ENCODE results near the gene USP9Y. TPM values are rescaled to one million over a fixed set of nuclear protein-coding genes. Genes with fewer than 3 reads are reported as not detected.

Gene USP9Y
- polyA plus RNA-seq, 3 donors: 0.36 to 52.5 (median 36.7) TPM

DNA sequence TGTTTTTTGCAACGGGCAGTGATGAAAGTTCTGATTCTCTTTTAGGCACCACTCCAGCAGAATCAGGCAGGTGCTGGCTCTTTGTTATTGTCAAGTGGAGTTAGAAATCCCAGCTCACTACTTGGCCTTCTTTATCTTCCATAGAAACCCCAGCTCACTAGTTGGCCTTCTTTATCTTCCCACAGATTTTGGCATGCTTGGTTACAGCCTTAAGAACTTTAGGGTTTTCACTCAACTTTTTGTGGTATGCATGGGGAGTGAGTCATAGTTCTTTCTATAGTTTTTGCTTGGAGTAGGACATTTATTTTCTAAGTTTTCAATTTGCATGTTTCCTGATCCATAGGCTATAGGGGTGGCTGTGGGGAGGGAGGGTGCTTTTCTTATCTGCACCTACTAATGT lies 55.0 kb downstream of the USP9Y start:
- no peak for DNase-seq

DNA sequence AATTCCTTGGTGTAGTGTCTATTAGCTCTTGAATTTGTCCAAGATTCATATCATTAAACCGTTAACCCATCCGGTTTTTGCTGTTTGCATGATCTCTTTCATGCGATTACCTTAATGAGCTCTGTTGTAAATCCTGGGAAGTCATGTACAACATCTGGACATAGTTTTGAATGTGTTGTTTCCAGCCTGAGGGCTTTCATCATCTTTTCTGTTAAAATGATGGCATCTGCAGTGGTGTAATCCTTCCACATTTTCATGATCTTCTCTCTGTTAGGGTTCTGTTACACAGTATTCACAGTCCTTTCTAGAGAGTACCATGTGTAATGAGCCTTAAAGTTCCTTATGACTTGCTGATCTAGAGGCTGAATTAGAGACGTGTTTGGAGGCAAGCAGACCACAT lies 64.9 kb downstream of the USP9Y start:
- DNase-seq: no peak

DNA sequence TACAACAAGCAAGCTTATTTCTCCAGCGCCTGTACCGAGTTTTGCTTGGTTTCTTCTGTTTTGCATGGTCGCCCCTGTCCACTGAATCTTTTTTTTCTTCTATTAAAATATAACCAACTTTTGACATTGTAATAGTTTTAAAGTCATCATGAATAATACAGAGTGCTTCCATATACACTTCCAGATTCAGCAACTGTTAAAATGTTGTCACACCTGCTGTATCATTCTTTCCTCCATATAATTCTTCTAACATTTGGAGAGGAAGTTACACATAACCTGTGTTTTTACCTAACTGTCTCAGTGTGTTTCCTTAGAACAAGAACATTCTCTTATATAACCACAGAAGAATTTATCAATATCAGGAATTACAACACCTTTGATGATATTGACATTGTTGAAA lies 83.5 kb downstream of the USP9Y start:
- DNase-seq: no peak

DNA sequence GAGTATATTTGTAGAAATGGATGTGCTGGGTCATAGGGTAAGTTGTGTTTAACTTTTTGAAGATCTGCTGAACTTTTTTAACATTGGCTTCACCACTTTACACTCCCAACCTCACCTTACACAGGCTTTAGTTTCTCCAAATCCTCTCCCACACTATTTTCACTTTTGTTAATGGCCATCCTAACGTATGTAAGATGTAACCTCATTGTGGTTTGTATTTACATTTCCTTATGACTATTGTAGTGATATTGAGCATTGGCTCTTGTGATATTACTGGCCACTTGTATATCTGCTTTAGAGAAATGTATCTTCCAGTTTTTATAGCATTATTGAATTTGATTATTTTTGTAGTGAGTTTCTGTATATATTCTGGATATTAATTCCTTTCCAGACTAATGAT lies 93.0 kb downstream of the USP9Y start:
- DNase-seq: no peak

DNA sequence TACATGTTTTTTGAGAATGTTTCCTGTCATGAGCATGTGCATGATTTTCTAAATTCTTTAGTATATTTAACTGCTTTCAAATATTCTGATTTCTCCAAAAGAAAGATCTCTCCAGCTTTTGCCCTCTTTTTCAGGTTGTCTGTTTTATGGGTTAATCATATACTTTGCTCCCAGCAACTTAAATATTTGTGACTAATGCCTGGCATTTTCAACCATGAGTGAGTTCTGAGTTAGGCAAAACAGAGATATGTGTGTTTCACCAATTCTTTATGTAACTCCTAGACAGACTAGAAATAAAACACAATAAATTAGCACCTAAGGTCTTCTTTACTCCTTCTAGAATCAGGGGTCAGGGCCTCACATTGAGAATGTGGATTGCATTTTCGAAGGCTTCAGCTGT lies 107.0 kb downstream of the USP9Y start:
- DNase-seq: no peak

DNA sequence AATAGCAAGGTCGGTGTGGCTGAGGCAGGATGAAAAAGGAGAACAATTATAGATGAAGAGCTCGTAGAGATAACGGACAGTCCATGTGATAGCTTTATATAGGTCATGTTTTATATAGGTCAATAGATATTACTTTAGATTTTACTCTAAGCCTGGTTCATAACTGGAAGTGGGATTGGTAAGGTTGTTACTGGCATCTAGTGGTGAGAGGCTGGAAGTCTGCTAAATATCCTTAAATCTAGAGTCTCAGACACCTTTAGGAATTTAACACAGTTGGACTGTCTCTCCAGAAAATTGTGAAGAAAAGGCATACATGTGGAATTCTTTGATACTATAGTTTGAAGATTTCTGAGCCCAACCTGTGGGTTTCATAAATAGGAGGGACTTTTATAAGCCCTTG lies 108.0 kb downstream of the USP9Y start:
- DNase-seq: no peak

DNA sequence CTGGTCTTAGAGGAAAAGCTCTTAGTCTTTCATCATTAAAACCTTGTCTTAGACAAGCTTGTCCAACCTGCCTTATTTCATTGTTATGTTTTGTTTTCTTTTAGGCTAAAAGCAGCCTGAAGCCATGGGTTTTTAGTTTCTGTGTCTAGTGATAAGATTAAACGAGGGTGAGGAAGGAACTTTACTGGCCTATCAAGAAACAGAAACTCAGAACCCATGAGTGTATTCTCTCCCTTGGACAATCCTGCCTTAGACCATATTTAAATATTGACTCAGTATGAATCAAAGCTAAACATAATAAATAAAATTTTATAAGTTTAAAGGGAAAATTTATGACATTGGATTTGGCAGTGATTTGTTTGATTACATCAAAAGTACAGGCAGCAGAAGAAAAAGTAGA lies 122.4 kb downstream of the USP9Y start:
- no peak for DNase-seq

DNA sequence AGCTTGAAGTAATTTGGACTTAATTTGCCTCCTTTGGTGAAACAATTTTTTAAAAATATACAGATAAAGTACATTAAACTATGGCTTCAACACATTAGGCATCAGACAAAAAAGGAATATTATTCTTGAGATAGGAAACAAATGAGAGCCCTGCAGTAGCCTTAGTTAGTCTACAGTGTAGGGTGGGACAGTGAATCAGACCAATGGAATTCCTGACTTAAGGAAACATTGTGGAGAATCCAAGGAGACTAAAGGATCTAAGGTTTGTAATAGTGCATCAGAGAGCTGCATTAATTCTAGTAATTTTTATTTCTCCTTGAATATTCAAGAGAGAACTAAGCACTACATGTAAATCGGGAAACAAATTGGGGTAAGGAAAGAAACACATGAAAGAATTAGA lies 125.8 kb downstream of the USP9Y start:
- DNase-seq: no peak

DNA sequence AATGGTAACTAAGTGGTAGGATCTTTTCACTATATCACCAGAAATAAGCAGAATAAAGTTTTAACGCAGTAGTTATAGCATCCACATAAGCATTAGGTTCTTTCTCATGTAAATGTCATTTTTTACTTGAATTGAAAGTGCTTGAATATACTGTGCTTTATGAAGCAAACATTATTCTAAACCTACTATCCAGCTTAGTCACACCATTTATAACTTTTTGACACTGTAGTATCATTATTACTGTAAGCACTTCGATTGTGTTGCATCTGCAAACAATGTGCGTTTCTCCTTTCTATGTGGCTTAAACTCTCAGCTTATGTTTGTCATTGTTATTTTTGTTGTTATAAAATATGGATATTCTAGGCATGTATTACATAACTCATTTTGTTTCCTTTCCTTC lies 132.3 kb downstream of the USP9Y start:
- DNase-seq: no peak

DNA sequence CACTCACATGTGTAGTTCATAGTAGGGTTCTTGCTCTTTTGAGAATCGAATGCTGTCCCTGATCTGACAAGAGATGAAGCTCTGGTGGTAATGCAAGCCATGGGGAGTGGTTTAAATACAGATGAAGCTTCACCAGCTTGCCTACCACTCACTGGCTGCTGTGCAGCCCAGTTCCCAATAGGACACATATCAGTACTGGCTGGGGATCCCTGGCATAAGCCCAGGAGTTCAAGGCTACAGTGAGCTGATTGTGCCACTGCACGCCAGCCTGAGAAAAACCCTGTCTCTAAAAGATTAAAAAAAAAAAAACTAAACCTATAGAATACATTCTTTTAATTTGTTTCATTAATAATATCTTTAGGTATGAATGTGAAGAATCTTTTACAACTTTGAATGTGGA lies 136.5 kb downstream of the USP9Y start:
- no peak for DNase-seq

DNA sequence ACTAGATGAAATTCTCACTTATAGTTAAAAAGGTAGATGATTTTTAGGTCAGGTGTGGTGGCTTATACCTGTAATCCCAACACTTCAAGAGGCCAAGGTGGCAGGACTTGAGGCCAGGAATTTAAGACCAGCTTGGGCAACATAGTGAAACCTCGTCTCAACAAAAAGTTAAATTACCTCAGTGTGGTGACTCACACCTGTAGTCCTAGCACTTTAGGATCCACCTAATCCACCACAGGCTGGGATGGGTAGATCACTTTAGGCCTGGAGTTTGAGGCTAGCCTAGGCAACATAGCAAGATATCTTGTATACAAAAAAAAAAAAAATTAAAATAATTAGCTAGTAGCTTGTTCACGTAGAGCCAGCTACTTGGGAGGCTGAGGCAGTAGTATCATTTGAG lies 140.3 kb downstream of the USP9Y start:
- no peak for DNase-seq

DNA sequence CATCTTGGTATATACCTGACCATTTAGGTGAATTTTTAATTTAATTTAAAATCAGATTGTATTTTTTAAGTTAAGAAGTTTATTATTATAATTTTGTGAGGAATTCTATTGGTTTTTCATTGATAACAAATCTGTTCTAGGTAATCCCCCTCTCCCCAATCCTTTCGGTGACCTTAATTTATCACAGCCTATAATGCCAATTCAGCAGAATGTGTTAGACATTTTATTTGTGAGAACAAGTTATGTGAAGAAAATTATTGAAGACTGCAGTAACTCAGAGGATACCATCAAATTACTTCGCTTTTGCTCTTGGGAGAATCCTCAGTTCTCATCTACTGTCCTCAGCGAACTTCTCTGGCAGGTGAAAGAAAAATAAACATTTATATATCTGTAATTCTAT lies 145.8 kb downstream of the USP9Y start:
- DNase-seq: no peak

DNA sequence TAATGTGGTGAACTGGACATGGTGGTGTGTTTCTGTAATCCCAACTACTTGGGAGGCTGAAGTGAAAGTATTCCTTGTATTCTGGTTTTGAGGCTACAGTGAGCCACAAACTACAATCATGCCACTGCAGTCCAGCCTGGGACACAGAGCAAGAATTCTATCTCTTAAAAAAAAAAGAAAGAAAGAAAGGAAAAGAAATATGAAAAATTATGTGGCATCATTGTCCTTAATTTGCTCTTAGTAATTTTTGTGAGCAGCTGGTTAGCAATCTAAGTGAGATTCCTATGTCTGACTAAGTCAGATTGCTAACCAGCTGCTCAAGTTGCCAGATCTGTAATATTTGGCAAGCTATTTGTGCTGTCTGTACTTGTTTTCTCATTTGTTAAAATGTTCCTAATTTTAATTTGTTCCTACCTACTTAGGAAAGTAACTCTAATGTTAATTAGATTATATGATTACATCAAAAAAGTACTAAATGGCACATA lies 154.8 kb downstream of the USP9Y start:
- DNase-seq: no peak

DNA sequence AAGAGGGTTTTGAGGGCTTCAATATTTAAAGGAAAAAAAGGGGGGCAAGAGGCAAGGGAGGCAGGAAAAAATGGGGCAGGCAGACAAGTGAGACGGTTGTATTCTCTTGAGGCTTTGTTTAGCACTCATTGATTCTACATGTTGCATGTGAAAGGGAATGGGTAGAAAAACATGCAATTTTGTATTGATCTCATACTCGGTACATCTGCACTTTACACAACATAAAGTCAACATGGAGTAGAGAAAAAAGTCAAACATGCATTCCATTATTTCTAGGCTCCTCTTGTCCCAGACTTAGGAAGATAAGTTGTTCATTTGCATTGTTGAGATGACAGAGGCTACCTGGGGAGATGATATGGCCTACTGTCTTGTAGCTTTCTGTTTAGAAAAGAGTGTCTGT lies 166.9 kb downstream of the USP9Y start:
- no peak for DNase-seq

DNA sequence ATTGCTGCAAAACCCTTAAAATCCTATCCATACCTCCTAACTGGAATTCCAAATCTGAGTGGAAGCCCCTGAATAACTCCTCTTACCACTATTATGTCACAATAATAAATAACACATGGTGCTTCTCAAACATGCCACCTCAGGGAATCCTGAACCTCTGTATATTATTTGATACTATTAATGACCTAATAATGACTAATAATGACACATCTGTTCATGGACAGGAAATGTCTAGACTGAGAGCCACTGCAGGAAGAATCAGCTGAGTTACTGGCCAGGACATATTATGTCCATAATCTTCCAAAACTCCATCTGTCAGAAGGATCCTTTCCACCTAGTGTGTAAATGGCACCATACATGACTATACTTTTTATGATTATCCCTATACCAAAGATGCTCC lies 195.9 kb downstream of the USP9Y start:
- DNase-seq: no peak

DNA sequence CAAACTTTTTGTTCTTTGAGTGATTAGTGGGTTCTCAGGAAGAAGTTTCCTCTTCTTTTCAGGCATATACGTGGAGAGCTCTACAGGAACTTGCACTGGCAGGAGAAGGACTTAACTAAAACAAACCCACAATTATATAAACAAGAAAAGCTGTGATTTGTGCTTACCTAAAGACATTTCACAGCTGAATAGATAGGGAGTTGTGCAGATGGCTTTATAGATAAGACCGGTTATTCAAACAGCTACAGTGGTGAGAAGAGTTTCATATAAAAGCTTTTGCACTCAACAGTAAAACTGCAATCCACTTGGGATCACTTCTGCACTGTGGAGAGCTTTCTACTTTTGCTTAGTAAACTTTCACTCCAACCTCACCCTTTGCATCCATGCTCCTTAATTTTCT lies 197.6 kb downstream of the USP9Y start:
- DNase-seq: no peak

DNA sequence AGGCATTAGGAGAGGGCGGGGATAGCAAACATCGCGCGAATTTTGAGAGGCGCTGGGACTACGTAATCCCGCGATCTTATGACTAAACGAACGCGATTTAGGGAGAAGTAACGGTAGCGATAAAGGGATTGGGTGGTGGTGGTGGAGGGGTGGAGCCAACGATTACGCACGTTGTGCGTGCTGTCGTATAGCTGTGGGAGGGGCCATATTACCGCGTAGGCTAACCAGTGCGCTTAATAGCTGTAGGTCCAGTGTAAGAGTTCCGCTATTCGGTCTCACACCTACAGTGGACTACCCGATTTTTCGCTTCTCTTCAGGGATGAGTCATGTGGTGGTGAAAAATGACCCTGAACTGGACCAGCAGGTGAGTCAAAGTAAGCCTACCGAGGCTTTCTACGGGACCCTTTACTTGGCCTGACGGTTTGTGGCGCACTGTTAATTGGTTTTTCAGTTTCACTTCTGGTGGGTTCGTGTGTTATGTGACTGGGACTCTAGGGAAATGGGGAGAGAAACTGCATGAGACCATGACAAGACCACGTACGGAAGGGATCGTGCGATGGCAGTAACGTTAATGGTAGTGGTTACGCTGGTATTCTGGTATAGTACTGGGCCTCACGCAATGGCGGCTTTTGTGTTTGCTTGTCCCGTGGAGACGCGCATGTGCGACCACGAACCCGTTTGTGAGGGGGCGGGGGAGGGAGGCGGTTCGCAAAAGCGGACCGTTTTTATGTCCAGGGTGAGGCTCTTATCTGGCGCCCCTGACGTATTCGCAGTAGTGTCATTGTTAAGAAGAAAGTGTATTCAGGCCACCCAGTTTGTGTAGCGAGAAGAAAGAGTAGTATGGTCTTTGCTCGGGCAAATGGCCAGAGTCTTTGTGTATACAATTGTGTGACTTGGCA lies 203.8 kb downstream of the USP9Y start, which contains the start of gene DDX3Y:
Gene DDX3Y, plus strand, starts transcription at position 251 of the 899 bp plus-strand sequence. Its CDS starts 69 bp downstream, at position 320.
- no peak for DNase-seq

DNA sequence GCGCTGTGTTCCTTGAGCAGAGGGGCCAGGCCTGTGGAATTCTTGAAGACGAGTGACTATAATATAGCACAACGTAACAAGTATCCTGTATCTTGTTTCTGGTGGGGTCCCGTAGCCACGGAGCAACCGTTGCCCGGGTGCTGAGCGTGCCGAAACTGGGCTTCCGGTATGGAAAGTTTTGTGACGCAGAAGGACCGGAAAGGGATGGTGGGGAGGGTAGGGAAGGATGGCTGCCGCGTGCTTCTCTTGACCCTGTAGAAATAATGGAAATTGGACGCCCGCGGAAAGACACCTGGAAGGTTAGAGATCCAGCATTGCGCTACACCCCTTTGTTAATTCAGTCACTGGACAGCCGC lies 204.5 kb downstream of the USP9Y start:
- no peak for DNase-seq

DNA sequence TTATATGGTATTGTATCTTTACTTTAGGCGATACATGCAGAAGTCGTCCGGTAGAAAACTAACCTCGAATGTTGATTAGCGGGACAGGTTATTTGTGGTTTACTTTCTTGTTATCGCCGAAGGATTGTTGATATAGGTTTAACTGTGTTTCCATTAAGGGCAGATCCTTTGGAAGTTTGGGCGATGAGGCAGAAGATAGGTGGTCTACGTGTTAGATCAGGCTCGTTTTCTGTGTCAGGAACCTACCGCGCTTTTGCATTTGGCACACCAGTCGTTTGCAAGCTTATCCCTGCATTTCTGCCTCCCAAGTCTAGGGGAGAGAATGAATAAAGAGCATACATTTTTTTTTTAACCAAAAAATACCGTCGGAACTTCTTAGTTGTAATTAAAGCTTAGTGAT lies 204.9 kb downstream of the USP9Y start:
- no peak for DNase-seq

Other genes starting within 250 kb of the USP9Y start
- 100 to 1,000 TPM in 2 of 3 donors, under 1 TPM in 1; 0.31 to 116 (median 100) TPM for gene DDX3Y, start 203.6 kb downstream of the USP9Y start, polyA plus RNA-seq (ENCODE audit: insufficient read length in 3 of 3)

All from renal pelvis (tissue), 4 donors.